Urinary bladder (tissue), 4 donors: ENCODE measurements around the gene UGT1A9. TPM values are rescaled to one million over a fixed set of nuclear protein-coding genes. Genes with fewer than 3 reads are reported as not detected.

Experiments used
- DNase-seq: peaks from one replicate; pipeline ENCODE4 v3.0.0-alpha.2; 2015; ENCODE audit errors: extremely low spot score
- H3K27ac ChIP-seq: one replicate; pipeline ENCODE4 v1.5.1; 2013; ENCODE audit warnings: low read depth, mild to moderate bottlenecking, moderate library complexity
- H3K36me3 ChIP-seq: one replicate; pipeline ENCODE4 v1.6.1; 2013; ENCODE audit warnings: mild to moderate bottlenecking, moderate library complexity; ENCODE audit not compliant: insufficient read depth
- H3K4me1 ChIP-seq: one replicate; pipeline ENCODE4 v1.6.1; 2013; ENCODE audit warnings: mild to moderate bottlenecking, moderate library complexity; ENCODE audit not compliant: insufficient read depth
- H3K4me3 ChIP-seq: one replicate; pipeline ENCODE4 v1.5.1; 2013; ENCODE audit warnings: low read depth, low read length
- WGBS: extraction: QIAGEN DNeasy Blood & Tissue Kit; methylation state at CpG from one replicate; pipeline ENCODE4 v1.1.7; 2013; 5-methylcytosine and 5-hydroxymethylcytosine counted together
- polyA plus RNA-seq: library from polyadenylated mRNA; stranded (reverse); fragments of 200-250 nt; gene quantifications from one replicate; pipeline ENCODE4 v1.2.3, GENCODE V29; 2013
- total RNA-seq: library from RNA; depleted of rRNA; stranded (reverse); fragments of >200 nt; gene quantifications from one replicate; pipeline ENCODE4 v1.2.3, GENCODE V29; 2014
- donor health status: healthy with polysubstance abuse.
- donor health status: healthy.

The UGT1A9 gene
- total and polyA plus RNA-seq, 2 donors: 0.16 TPM; not detected in 1

DNA sequence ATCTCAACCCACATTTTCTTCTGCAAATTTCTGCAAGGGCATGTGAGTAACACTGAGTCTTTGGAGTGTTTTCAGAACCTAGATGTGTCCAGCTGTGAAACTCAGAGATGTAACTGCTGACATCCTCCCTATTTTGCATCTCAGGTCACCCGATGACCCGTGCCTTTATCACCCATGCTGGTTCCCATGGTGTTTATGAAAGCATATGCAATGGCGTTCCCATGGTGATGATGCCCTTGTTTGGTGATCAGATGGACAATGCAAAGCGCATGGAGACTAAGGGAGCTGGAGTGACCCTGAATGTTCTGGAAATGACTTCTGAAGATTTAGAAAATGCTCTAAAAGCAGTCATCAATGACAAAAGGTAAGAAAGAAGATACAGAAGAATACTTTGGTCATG lies 96.4 kb downstream of the UGT1A9 start:
- Histone ChIP-seq H3K4me1 (no peaks in the 10 kb centered on the region), H3K4me3 (no peak overlapping the region), H3K36me3 (no peaks in the 10 kb centered on the region), H3K27ac (no peak overlapping the region)
- WGBS: 76% methylated on average over 4 of the region's 4 CpGs
- no peak for DNase-seq

DNA sequence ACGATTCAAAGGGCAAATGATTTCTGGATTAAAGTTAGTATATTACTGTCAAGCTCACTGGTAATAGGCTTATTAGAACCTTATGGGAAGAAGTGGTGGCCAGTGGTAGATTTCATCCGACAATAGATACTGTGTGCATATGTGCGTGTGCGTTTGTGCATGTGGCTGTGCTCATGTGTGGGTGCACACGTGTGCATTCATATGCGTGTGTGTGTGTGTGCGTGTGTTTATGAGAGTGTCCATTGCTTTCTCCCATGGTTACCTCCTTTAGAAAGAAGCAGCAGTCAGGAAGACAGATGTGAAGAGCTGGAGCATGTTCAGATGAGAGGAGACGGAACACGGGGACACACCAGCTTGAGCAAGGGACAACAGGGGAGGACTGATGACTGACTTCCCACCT lies 97.6 kb downstream of the UGT1A9 start:
- H3K4me1 ChIP-seq: no peaks in the 10 kb centered on the region
- WGBS: 92% methylated on average over 9 of the region's 9 CpGs
- H3K27ac ChIP-seq: no peak overlapping the region

DNA sequence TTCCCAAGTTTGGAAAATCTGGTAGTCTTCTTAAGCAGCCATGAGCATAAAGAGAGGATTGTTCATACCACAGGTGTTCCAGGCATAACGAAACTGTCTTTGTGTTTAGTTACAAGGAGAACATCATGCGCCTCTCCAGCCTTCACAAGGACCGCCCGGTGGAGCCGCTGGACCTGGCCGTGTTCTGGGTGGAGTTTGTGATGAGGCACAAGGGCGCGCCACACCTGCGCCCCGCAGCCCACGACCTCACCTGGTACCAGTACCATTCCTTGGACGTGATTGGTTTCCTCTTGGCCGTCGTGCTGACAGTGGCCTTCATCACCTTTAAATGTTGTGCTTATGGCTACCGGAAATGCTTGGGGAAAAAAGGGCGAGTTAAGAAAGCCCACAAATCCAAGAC lies 100.5 kb downstream of the UGT1A9 start:
- 90% methylated on average over 16 of the region's 16 CpGs for WGBS
- Histone ChIP-seq H3K4me3 (no peak overlapping the region), H3K36me3 (no peaks in the 10 kb centered on the region)

More for the DNA sequence above, 97.6 kb downstream of the UGT1A9 start:
- DNase-seq: no peak
- no peak overlapping the region for H3K4me3 ChIP-seq
- no peaks in the 10 kb centered on the region for H3K36me3 ChIP-seq

GRCh38 chr2:233772583-233772982 lies 100.9 kb downstream of the UGT1A9 start:
- no peak overlapping the region for H3K27ac ChIP-seq
- H3K36me3 ChIP-seq: no peaks in the 10 kb centered on the region
- H3K4me3 ChIP-seq: no peak overlapping the region
- 66% methylated on average over 5 of the region's 5 CpGs for WGBS
- DNase-seq: no peak
- no peaks in the 10 kb centered on the region for H3K4me1 ChIP-seq

More for the DNA sequence above, 100.5 kb downstream of the UGT1A9 start:
- DNase-seq: no peak
- H3K4me1 ChIP-seq: no peaks in the 10 kb centered on the region
- no peak overlapping the region for H3K27ac ChIP-seq

DNA sequence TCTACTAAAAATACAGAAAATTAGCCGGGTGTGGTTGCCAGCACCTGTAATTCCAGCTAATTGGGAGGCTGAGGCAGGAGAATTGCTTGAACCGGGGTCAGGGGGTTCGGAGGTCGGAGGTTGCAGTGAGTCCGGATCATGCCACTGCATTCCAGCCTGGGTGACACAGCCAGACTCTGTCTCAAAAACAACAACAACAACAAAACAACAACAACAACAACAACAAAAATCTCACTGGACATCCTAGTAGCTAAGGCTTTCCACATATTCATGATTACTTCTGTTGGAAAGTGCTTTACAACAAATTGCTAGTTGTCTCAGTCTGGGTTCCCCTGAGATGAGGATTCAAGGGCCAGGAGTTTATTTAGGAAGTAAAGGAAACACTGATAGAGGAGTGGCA lies 102.2 kb downstream of the UGT1A9 start:
- DNase-seq: no peak
- H3K27ac ChIP-seq: no peak overlapping the region
- 91% methylated on average over 5 of the region's 5 CpGs for WGBS
- no peaks in the 10 kb centered on the region for H3K36me3 ChIP-seq
- no peaks in the 10 kb centered on the region for H3K4me1 ChIP-seq
- H3K4me3 ChIP-seq: no peak overlapping the region

GRCh38 chr2:233775414-233775813 lies 103.7 kb downstream of the UGT1A9 start:
- DNase-seq: no peak
- no peak overlapping the region for H3K27ac ChIP-seq
- no peak overlapping the region for H3K4me3 ChIP-seq
- no peaks in the 10 kb centered on the region for H3K4me1 ChIP-seq
- WGBS: 91% methylated on average over 6 of the region's 6 CpGs
- H3K36me3 ChIP-seq: no peaks in the 10 kb centered on the region

GRCh38 chr2:233778030-233778429 lies 106.3 kb downstream of the UGT1A9 start, which contains the start of gene MROH2A:
Gene MROH2A, plus strand, starts transcription at chr2:233778330. Its CDS starts 1,029 bp downstream, at chr2:233779359.
- Histone ChIP-seq H3K4me3 (no peak within 1 kb of the TSS), H3K36me3 (no peaks in the 10 kb centered on the region), H3K4me1 (no peaks in the 10 kb centered on the region), H3K27ac (no peak within 1 kb of the TSS)
- WGBS: 85% methylated on average over 2 of the region's 2 CpGs
- DNase-seq: no peak

DNA sequence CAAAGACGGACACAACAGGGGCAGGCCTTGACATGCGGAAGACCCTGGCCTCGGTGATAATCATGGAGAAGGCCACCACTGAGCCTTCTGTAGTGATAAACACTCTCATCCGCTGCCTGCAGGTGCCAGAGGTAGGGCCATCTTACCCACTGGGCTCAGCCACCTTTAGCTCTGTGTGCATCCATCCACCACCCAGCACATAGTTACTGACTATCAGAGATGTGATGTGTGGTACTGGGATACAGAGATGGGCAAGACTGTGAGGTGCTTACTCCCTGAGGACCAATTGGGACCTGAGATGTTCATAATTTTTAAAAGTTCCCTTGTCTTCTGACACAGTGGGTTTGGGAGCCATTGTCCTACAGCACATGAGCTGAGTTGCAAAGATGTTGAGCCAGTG lies 108.0 kb downstream of the UGT1A9 start:
- Histone ChIP-seq H3K4me3 (no peak overlapping the region), H3K27ac (no peak overlapping the region)
- no peak for DNase-seq

DNA sequence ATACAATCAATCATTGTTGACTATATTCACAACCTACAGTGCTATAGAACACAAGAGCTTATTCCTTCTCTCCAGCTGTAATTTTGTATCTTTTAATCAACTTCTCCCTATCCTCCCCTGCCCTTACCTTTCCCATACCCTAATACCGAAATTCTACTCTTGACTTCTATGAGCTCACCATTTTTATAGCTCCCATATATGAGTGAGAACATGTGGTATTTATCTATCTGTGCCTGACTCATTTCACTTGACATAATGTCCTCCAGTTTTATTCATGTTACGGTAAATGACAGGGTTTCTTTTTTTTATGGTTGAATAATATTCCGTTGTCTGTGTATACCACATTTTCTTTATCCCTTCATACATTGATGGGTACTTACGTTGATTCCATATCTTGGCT lies 109.1 kb downstream of the UGT1A9 start:
- Histone ChIP-seq H3K4me1 (no peaks in the 10 kb centered on the region), H3K27ac (no peak overlapping the region), H3K4me3 (no peak overlapping the region), H3K36me3 (no peaks in the 10 kb centered on the region)
- no peak for DNase-seq
- 89% methylated on average over 4 of the region's 4 CpGs for WGBS

More for the DNA sequence above, 108.0 kb downstream of the UGT1A9 start:
- Histone ChIP-seq H3K36me3 (no peaks in the 10 kb centered on the region), H3K4me1 (no peaks in the 10 kb centered on the region)
- WGBS: 92% methylated on average over 4 of the region's 4 CpGs

GRCh38 chr2:233789554-233789953 lies 117.9 kb downstream of the UGT1A9 start:
- no peak for DNase-seq
- Histone ChIP-seq H3K36me3 (no peaks in the 10 kb centered on the region), H3K4me1 (no peaks in the 10 kb centered on the region), H3K27ac (no peak overlapping the region), H3K4me3 (no peak overlapping the region)
- WGBS: 87% methylated on average over 7 of the region's 7 CpGs

GRCh38 chr2:233791151-233791882 lies 119.6 kb downstream of the UGT1A9 start:
- WGBS: 79% methylated on average over 18 of the region's 18 CpGs
- Histone ChIP-seq H3K36me3 (no peaks in the 10 kb centered on the region), H3K4me1 (no peaks in the 10 kb centered on the region), H3K27ac (no peak overlapping the region), H3K4me3 (no peak overlapping the region)
- no peak for DNase-seq

DNA sequence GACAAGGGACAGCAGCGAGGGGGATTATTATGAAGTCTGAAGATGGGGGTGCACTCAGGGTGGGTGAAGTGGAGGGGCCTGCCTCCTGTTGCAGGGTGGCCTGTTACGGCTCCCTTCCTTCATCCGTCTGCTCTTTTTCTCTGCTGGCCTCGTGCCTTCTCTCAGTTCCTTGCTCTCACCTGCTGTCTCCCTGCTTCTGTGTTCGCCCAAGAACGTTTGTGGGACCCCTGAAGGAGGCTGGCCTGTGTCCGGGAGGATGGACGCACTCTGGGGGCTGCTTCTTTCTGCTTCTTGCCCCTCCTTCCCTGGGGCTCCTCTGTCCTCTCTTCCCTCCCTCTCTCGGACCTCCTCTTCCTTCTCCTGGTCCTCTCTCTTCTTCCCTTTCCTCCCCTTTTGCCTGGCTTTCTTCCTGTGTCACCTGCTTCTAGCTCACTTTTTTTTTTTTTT lies 120.2 kb downstream of the UGT1A9 start:
- 71% methylated on average over 9 of the region's 9 CpGs for WGBS
- DNase-seq: no peak
- H3K27ac ChIP-seq: no peak overlapping the region
- no peaks in the 10 kb centered on the region for H3K4me1 ChIP-seq
- H3K4me3 ChIP-seq: no peak overlapping the region
- H3K36me3 ChIP-seq: no peaks in the 10 kb centered on the region

DNA sequence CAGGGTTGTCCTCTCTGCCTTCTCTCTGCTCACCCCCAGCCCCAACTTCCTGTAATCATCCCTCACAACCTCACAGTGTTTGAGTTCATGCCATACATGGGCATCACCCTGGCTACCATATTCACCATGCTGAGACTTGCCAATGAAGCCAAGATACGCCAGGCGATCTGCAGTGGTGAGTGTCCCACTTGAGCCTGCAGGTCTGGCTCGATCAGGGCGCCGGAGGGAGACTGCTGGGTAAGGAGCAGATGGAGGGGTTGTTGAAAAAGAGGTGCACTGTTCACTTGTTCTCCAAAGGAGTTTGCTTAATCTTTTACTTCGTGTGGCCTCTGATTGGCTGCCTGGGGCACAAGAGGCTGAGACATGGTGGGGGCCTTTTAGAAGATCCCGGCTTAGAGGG lies 121.0 kb downstream of the UGT1A9 start:
- Histone ChIP-seq H3K27ac (no peak overlapping the region), H3K4me3 (no peak overlapping the region), H3K4me1 (no peaks in the 10 kb centered on the region), H3K36me3 (no peaks in the 10 kb centered on the region)
- WGBS: 91% methylated on average over 7 of the region's 7 CpGs
- DNase-seq: no peak

- WGBS: 78% methylated on average over 18 of the region's 18 CpGs
- Histone ChIP-seq H3K36me3 (no peaks in the 10 kb centered on the region), H3K4me1 (no peaks in the 10 kb centered on the region), H3K4me3 (no peak overlapping the region), H3K27ac (no peak overlapping the region)
- no peak for DNase-seq
Measured at GRCh38 chr2:233793465-233794127, 121.9 kb downstream of the UGT1A9 start.
